SK-N-MC (cell line): ENCODE results near the gene MRPL20.

Source experiments
- EZH2 ChIP-seq: fragments of 200-600 bp; sonication (generic); IDR thresholded peaks from one replicate; pipeline ENCODE4 v1.6.1; 2017; ENCODE audit warnings: antibody characterized with exemption
- POLR2AphosphoS5 ChIP-seq: IDR thresholded peaks from 2 replicates; pipeline ENCODE4 v1.6.1; 2012; ENCODE audit warnings: mild to moderate bottlenecking, low read depth, low read length, borderline replicate concordance

DNA sequence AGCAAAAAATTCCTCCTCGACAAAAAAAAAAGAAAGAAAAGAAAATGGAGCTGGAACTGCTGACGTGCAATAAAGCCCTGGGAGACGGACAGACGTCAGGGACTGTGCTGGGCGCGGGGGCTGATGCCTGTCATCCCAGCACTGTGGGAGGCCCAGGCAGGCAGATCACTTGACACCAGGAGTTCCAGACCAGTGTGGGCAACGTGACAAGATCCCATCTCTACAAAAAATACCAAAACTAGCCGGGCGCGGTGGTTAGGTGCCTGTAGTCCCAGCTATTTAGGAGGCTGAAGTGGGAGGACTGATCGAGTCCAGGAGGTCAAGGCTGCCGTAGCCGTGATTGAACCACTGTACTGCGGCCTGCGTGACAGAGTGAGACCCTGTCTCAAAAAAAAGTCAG lies 17.6 kb upstream of the MRPL20 start:
- TF ChIP-seq POLR2AphosphoS5 (no peak), EZH2 (no peak)
